GM23248 (cell line): ENCODE measurements around the gene CCDC141. TPM values are rescaled to one million over a fixed set of nuclear protein-coding genes. Genes with fewer than 3 reads are reported as not detected.

Experiments used
- DNase-seq: peaks from one replicate; pipeline ENCODE4 v3.0.0-alpha.2; 2015
- H2AFZ ChIP-seq: fragments of 200-600 bp; sonication (generic); 2 replicates; pipeline ENCODE4 v1.6.1; 2016; ENCODE audit warnings: antibody characterized with exemption
- H3F3A ChIP-seq: fragments of 200-600 bp; sonication (generic); 2 replicates; pipeline ENCODE4 v1.6.1; 2016; ENCODE audit warnings: mild to moderate bottlenecking, antibody characterized with exemption, mixed run types; ENCODE audit not compliant: insufficient read depth
- H3K27ac ChIP-seq: fragments of 200-600 bp; sonication (generic); 2 replicates; pipeline ENCODE4 v1.5.1; 2016; ENCODE audit warnings: mild to moderate bottlenecking
- H3K27me3 ChIP-seq: fragments of 200-600 bp; sonication (generic); replicated peaks from 2 replicates; pipeline ENCODE4 v1.6.1; 2016; ENCODE audit warnings: mild to moderate bottlenecking; ENCODE audit not compliant: insufficient read depth
- H3K36me3 ChIP-seq: fragments of 200-600 bp; sonication (generic); 2 replicates; pipeline ENCODE4 v1.6.1; 2016; ENCODE audit warnings: low read depth, mild to moderate bottlenecking
- H3K4me1 ChIP-seq: fragments of 200-600 bp; sonication (generic); 2 replicates; pipeline ENCODE4 v1.6.1; 2016; ENCODE audit warnings: mild to moderate bottlenecking; ENCODE audit not compliant: insufficient read depth
- H3K4me2 ChIP-seq: fragments of 200-600 bp; sonication (generic); one replicate; pipeline ENCODE4 v1.6.1; 2016; ENCODE audit warnings: mild to moderate bottlenecking; ENCODE audit not compliant: unreplicated experiment
- H3K4me3 ChIP-seq: fragments of 200-600 bp; sonication (generic); 2 replicates; pipeline ENCODE4 v1.5.1; 2016; ENCODE audit warnings: mild to moderate bottlenecking
- H3K79me2 ChIP-seq: fragments of 200-600 bp; sonication (generic); 2 replicates; pipeline ENCODE4 v1.6.1; 2016; ENCODE audit warnings: mild to moderate bottlenecking; ENCODE audit not compliant: insufficient read depth
- H3K9ac ChIP-seq: fragments of 200-600 bp; sonication (generic); 2 replicates; pipeline ENCODE4 v1.6.1; 2016; ENCODE audit warnings: mild to moderate bottlenecking
- H3K9me2 ChIP-seq: fragments of 200-600 bp; sonication (generic); 2 replicates; pipeline ENCODE4 v1.6.1; 2016; ENCODE audit warnings: mixed run types, mild to moderate bottlenecking, moderate library complexity; ENCODE audit not compliant: insufficient read depth
- H3K9me3 ChIP-seq: fragments of 200-600 bp; sonication (generic); one replicate; pipeline ENCODE4 v1.6.1; 2017; ENCODE audit warnings: low read depth
- H4K20me1 ChIP-seq: fragments of 200-600 bp; sonication (generic); 2 replicates; pipeline ENCODE4 v1.6.0; 2016; ENCODE audit not compliant: insufficient read depth
- EZH2 ChIP-seq: fragments of 200-600 bp; sonication (generic); IDR thresholded peaks from 2 replicates; pipeline ENCODE4 v1.6.1; 2018; ENCODE audit warnings: antibody characterized with exemption, mild to moderate bottlenecking; ENCODE audit not compliant: insufficient read depth, poor library complexity, severe bottlenecking
- EZH2phosphoT487 ChIP-seq: fragments of 200-600 bp; sonication (generic); IDR thresholded peaks from 2 replicates; pipeline ENCODE4 v1.6.1; 2018; ENCODE audit warnings: antibody characterized with exemption, moderate library complexity, mild to moderate bottlenecking, low read depth; ENCODE audit not compliant: insufficient read depth
- WGBS, 2 experiments: methylation state at CpG; one replicate each; pipeline ENCODE4 v1.1.6; 2015 to 2017; ENCODE audit warnings: low lambda C conversion rate in 2 of 2, low coverage in 1 of 2; ENCODE audit errors: missing lambda C conversion rate in 2 of 2; 5-methylcytosine and 5-hydroxymethylcytosine counted together
- in situ Hi-C: fragments of 300-500 bp; cut with MboI; formaldehyde crosslinking; loops from 2 replicates; pipeline ENCODE4 v1.15.0; 2020
- polyA plus RNA-seq: library from polyadenylated mRNA; unstranded; fragments of >200 nt; fragmentation: Nextera tagmentation; extraction: Ambion mirVana; gene quantifications from 2 replicates; pipeline ENCODE4 v1.2.1, GENCODE V29; 2016
- total RNA-seq: library from RNA; depleted of rRNA; stranded (reverse); fragments of >200 nt; shearing (Covaris generic); gene quantifications from 2 replicates; pipeline ENCODE4 v1.2.3, GENCODE V29; 2014

Gene CCDC141
- total and polyA plus RNA-seq, 2 experiments from 2014 or later: not detected

- Histone ChIP-seq H3K4me1 (peaks cover 34% of the 10 kb centered on the region), H2AFZ (no peak overlapping the region), H3F3A (peaks cover 28% of the 10 kb centered on the region), H3K36me3 (no peaks in the 10 kb centered on the region), H3K9me3 (no peaks in the 10 kb centered on the region), H3K79me2 (no peaks in the 10 kb centered on the region), H3K4me3 (no peak overlapping the region), H3K9ac (no peak overlapping the region), H3K9me2 (no peaks in the 10 kb centered on the region), H3K27ac (peak overlapping the region; percentile 22; the same call in 1 of the 2 replicates), H3K27me3 (no peaks in the 10 kb centered on the region), H4K20me1 (no peaks in the 10 kb centered on the region), H3K4me2 (peak overlapping the region; percentile 16)
- DNase-seq: peak; percentile 71
- in situ Hi-C loops: no loop called here
- WGBS, 2 experiments: 14 to 16% methylated on average over 7 of the region's 7 CpGs
- TF ChIP-seq EZH2 (no peak), EZH2phosphoT487 (no peak)
Observed at GRCh38 chr2:178865146-178865936, 184.6 kb downstream of the CCDC141 start.

- Histone ChIP-seq H2AFZ (peak overlapping the region; percentile 81), H3K4me3 (peak overlapping the region; percentile 49), H3F3A (peaks cover 28% of the 10 kb centered on the region), H3K79me2 (no peaks in the 10 kb centered on the region), H3K27me3 (no peaks in the 10 kb centered on the region), H3K27ac (peak overlapping the region; percentile 67), H4K20me1 (no peaks in the 10 kb centered on the region), H3K9ac (peak overlapping the region; percentile 47), H3K9me3 (no peaks in the 10 kb centered on the region), H3K36me3 (no peaks in the 10 kb centered on the region), H3K4me1 (peaks cover 31% of the 10 kb centered on the region), H3K4me2 (peak overlapping the region; percentile 78), H3K9me2 (no peaks in the 10 kb centered on the region)
- TF ChIP-seq EZH2 (no peak), EZH2phosphoT487 (no peak)
- WGBS, 2 experiments: 50% methylated on average over 17 of the region's 17 CpGs
- peak; percentile 85 for DNase-seq
- in situ Hi-C loops: no loop called here
Observed at GRCh38 chr2:178863856-178864620, 185.9 kb downstream of the CCDC141 start.

- H3K4me3 ChIP-seq: peak overlapping the region; percentile 49
- no peaks in the 10 kb centered on the region for H3K79me2 ChIP-seq
- H3K9me2 ChIP-seq: no peaks in the 10 kb centered on the region
- H2AFZ ChIP-seq: peak overlapping the region; percentile 81
- H3K4me2 ChIP-seq: peak overlapping the region; percentile 78
- WGBS, 2 experiments: 36 to 40% methylated on average over 5 of the region's 5 CpGs
- peak; percentile 11 for DNase-seq
- H3F3A ChIP-seq: peaks cover 28% of the 10 kb centered on the region
- no peaks in the 10 kb centered on the region for H4K20me1 ChIP-seq
- H3K27ac ChIP-seq: peak overlapping the region; percentile 67
- TF ChIP-seq EZH2 (no peak), EZH2phosphoT487 (no peak)
- no peaks in the 10 kb centered on the region for H3K36me3 ChIP-seq
- in situ Hi-C loops: no loop called here
- no peaks in the 10 kb centered on the region for H3K9me3 ChIP-seq
- peak overlapping the region; percentile 47 for H3K9ac ChIP-seq
- H3K4me1 ChIP-seq: peaks cover 31% of the 10 kb centered on the region
- H3K27me3 ChIP-seq: no peaks in the 10 kb centered on the region
Observed at GRCh38 chr2:178863130-178863855, 186.6 kb downstream of the CCDC141 start.

- H3K4me1 ChIP-seq: peaks cover 27% of the 10 kb centered on the region
- no peaks in the 10 kb centered on the region for H3K9me2 ChIP-seq
- H4K20me1 ChIP-seq: no peaks in the 10 kb centered on the region
- no peak overlapping the region for H3K4me2 ChIP-seq
- H3F3A ChIP-seq: peaks cover 28% of the 10 kb centered on the region
- no peak for DNase-seq
- H3K9me3 ChIP-seq: no peaks in the 10 kb centered on the region
- no peak overlapping the region for H2AFZ ChIP-seq
- no peaks in the 10 kb centered on the region for H3K27me3 ChIP-seq
- no peak overlapping the region for H3K4me3 ChIP-seq
- WGBS, 2 experiments: 74 to 80% methylated on average over 3 of the region's 3 CpGs
- TF ChIP-seq EZH2phosphoT487 (no peak), EZH2 (no peak)
- in situ Hi-C loops: no loop called here
- H3K79me2 ChIP-seq: no peaks in the 10 kb centered on the region
- H3K36me3 ChIP-seq: no peaks in the 10 kb centered on the region
- H3K27ac ChIP-seq: no peak overlapping the region
- no peak overlapping the region for H3K9ac ChIP-seq
Observed at GRCh38 chr2:178860551-178860950, 189.4 kb downstream of the CCDC141 start.
